ENCODE measurements around the gene POC1A.

POC1A gene

GRCh38 chr3:52056968-52057811 is 97.0 kb downstream of the POC1A start (continued):
- TF ChIP-seq ELK4 (IDR thresholded peaks at IDR 0.05; ENCODE audit: borderline replicate concordance, low read depth, low read length), result no peak
- TF ChIP-seq HOXA7 (CRISPR knock-in tag; IDR thresholded peaks at IDR 0.05; ENCODE audit: borderline replicate concordance), result no peak
- no peak for TF ChIP-seq RBAK (tag by site-specific recombination; IDR thresholded peaks at IDR 0.05)
- no peak for TF ChIP-seq ZNF433 (tag by site-specific recombination; IDR thresholded peaks at IDR 0.05; ENCODE audit: low read depth)
- peak; percentile 52 for TF ChIP-seq KLF1 (tag by site-specific recombination; IDR thresholded peaks at IDR 0.05)
- no peak for TF ChIP-seq ZNF776 (tag by site-specific recombination; IDR thresholded peaks at IDR 0.05; ENCODE audit: borderline replicate concordance)
- TF ChIP-seq ZNF16 (tag by site-specific recombination; IDR thresholded peaks at IDR 0.05; ENCODE audit: low read depth), result no peak
- TF ChIP-seq ZNF837 (tag by site-specific recombination; IDR thresholded peaks at IDR 0.05), result no peak
- TF ChIP-seq ZNF266 (tag by site-specific recombination; IDR thresholded peaks at IDR 0.05; ENCODE audit: low read depth), result no peak
- TF ChIP-seq ZNF248 (tag by site-specific recombination; IDR thresholded peaks at IDR 0.05), result no peak
- peak; percentile 95 for TF ChIP-seq PRDM10 (tag by site-specific recombination; IDR thresholded peaks at IDR 0.05)
- TF ChIP-seq ZFP41 (tag by site-specific recombination; IDR thresholded peaks at IDR 0.05; ENCODE audit: borderline replicate concordance), result no peak
- no peak for TF ChIP-seq ZNF629 (tag by site-specific recombination; IDR thresholded peaks at IDR 0.05)
- TF ChIP-seq ZNF132 (tag by site-specific recombination; IDR thresholded peaks at IDR 0.05; ENCODE audit: borderline replicate concordance), result no peak
- TF ChIP-seq, protein P1, sequence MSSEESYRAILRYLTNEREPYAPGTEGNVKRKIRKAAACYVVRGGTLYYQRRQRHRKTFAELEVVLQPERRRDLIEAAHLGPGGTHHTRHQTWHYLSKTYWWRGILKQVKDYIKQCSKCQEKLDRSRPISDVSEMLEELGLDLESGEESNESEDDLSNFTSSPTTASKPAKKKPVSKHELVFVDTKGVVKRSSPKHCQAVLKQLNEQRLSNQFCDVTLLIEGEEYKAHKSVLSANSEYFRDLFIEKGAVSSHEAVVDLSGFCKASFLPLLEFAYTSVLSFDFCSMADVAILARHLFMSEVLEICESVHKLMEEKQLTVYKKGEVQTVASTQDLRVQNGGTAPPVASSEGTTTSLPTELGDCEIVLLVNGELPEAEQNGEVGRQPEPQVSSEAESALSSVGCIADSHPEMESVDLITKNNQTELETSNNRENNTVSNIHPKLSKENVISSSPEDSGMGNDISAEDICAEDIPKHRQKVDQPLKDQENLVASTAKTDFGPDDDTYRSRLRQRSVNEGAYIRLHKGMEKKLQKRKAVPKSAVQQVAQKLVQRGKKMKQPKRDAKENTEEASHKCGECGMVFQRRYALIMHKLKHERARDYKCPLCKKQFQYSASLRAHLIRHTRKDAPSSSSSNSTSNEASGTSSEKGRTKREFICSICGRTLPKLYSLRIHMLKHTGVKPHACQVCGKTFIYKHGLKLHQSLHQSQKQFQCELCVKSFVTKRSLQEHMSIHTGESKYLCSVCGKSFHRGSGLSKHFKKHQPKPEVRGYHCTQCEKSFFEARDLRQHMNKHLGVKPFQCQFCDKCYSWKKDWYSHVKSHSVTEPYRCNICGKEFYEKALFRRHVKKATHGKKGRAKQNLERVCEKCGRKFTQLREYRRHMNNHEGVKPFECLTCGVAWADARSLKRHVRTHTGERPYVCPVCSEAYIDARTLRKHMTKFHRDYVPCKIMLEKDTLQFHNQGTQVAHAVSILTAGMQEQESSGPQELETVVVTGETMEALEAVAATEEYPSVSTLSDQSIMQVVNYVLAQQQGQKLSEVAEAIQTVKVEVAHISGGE (tag by site-specific recombination; conservative IDR thresholded peaks at IDR 0.05; ENCODE audit: low read depth), result peak; percentile 38
- TF ChIP-seq, protein P2, sequence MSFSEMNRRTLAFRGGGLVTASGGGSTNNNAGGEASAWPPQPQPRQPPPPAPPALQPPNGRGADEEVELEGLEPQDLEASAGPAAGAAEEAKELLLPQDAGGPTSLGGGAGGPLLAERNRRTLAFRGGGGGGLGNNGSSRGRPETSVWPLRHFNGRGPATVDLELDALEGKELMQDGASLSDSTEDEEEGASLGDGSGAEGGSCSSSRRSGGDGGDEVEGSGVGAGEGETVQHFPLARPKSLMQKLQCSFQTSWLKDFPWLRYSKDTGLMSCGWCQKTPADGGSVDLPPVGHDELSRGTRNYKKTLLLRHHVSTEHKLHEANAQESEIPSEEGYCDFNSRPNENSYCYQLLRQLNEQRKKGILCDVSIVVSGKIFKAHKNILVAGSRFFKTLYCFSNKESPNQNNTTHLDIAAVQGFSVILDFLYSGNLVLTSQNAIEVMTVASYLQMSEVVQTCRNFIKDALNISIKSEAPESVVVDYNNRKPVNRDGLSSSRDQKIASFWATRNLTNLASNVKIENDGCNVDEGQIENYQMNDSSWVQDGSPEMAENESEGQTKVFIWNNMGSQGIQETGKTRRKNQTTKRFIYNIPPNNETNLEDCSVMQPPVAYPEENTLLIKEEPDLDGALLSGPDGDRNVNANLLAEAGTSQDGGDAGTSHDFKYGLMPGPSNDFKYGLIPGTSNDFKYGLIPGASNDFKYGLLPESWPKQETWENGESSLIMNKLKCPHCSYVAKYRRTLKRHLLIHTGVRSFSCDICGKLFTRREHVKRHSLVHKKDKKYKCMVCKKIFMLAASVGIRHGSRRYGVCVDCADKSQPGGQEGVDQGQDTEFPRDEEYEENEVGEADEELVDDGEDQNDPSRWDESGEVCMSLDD (tag by site-specific recombination; IDR thresholded peaks at IDR 0.05), result no peak
- no peak for TF ChIP-seq ZNF830 (tag by site-specific recombination; IDR thresholded peaks at IDR 0.05; ENCODE audit: low read depth)
- TF ChIP-seq, protein P3, sequence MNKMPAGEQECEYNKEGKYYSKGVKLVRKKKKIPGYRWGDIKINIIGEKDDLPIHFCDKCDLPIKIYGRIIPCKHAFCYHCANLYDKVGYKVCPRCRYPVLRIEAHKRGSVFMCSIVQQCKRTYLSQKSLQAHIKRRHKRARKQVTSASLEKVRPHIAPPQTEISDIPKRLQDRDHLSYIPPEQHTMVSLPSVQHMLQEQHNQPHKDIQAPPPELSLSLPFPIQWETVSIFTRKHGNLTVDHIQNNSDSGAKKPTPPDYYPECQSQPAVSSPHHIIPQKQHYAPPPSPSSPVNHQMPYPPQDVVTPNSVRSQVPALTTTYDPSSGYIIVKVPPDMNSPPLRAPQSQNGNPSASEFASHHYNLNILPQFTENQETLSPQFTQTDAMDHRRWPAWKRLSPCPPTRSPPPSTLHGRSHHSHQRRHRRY (tag by site-specific recombination; IDR thresholded peaks at IDR 0.05), result no peak
- TF ChIP-seq ZNF664 (tag by site-specific recombination; IDR thresholded peaks at IDR 0.05), result no peak
- peak; percentile 87 for TF ChIP-seq HIC1 (tag by site-specific recombination; IDR thresholded peaks at IDR 0.05)
- TF ChIP-seq, protein P4, sequence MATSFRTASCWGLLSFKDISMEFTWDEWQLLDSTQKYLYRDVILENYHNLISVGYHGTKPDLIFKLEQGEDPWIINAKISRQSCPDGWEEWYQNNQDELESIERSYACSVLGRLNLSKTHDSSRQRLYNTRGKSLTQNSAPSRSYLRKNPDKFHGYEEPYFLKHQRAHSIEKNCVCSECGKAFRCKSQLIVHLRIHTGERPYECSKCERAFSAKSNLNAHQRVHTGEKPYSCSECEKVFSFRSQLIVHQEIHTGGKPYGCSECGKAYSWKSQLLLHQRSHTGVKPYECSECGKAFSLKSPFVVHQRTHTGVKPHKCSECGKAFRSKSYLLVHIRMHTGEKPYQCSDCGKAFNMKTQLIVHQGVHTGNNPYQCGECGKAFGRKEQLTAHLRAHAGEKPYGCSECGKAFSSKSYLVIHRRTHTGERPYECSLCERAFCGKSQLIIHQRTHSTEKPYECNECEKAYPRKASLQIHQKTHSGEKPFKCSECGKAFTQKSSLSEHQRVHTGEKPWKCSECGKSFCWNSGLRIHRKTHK (tag by site-specific recombination; IDR thresholded peaks at IDR 0.05), result no peak

Measured in HEK293 (cell line).